ENCODE results near the gene NCAPG. TPM values are rescaled to one million over a fixed set of nuclear protein-coding genes. Genes with fewer than 3 reads are reported as not detected.

NCAPG gene
- total and polyA plus RNA-seq, 2 donors (not counting 1 experiment from before 2014, with no cell fraction given) = 8.0 to 10.1 TPM

- Histone ChIP-seq H3K27ac (ENCODE audit: insufficient read depth, low read length) (no peak overlapping the region), H3K4me1 (ENCODE audit: control insufficient read depth, extremely low read depth, insufficient read depth, low read length) (peaks cover 3% of the 10 kb centered on the region), H3K36me3 (ENCODE audit: control insufficient read depth, insufficient read depth, low read length) (peaks cover 8% of the 10 kb centered on the region), H2AFZ (ENCODE audit: low read length) (no peak overlapping the region), H3K9me3 (ENCODE audit: control insufficient read depth, insufficient read depth, low read depth, low read length) (no peaks in the 10 kb centered on the region), H3K4me2 (ENCODE audit: extremely low read depth, insufficient read depth, low read length) (no peak overlapping the region), H3K4me3 (replicated peaks in 1 of 4; ENCODE audit: control extremely low read depth in 1 of 4, insufficient read depth in 1 of 4, low read depth in 3 of 4, low read length in 4 of 4) (no peak overlapping the region), H3K9ac (ENCODE audit: insufficient read depth, low read length) (no peak overlapping the region), H3K79me2 (ENCODE audit: control insufficient read depth, insufficient read depth, low read length) (peaks cover 64% of the 10 kb centered on the region), H3K27me3 (ENCODE audit: control insufficient read depth, insufficient read depth, low read length) (no peaks in the 10 kb centered on the region), H4K20me1 (ENCODE audit: control insufficient read depth, extremely low read depth, insufficient read depth, low read length) (no peaks in the 10 kb centered on the region)
- DNase-seq (ENCODE audit: low read depth in 2 of 2) = no peak
- TF ChIP-seq CTCF (conservative IDR thresholded peaks at IDR 0.05 in 1 of 2, IDR thresholded peaks at IDR 0.05 in 1 of 2; ENCODE audit: low read depth in 1 of 2, low read length in 2 of 2) (no peak), EZH2 (IDR thresholded peaks at IDR 0.05; ENCODE audit: low read length, missing control alignments) (no peak)
Measured at GRCh38 chr4:17805580-17806155, 5.1 kb upstream of the NCAPG start.

GRCh38 chr4:17807446-17807845, 3.3 kb upstream of the NCAPG start:
- H3K79me2 ChIP-seq (ENCODE audit: control insufficient read depth, insufficient read depth, low read length) = peaks cover 77% of the 10 kb centered on the region
- H3K4me3 ChIP-seq (replicated peaks in 1 of 4; ENCODE audit: control extremely low read depth in 1 of 4, insufficient read depth in 1 of 4, low read depth in 3 of 4, low read length in 4 of 4) = peak overlapping the region; percentile 3 to 85 (median 68)
- no peak overlapping the region for H2AFZ ChIP-seq (ENCODE audit: low read length)
- no peaks in the 10 kb centered on the region for H3K27me3 ChIP-seq (ENCODE audit: control insufficient read depth, insufficient read depth, low read length)
- H3K27ac ChIP-seq (ENCODE audit: insufficient read depth, low read length) = no peak overlapping the region
- peak overlapping the region; percentile 96 for H3K4me2 ChIP-seq (ENCODE audit: extremely low read depth, insufficient read depth, low read length)
- H3K9me3 ChIP-seq (ENCODE audit: control insufficient read depth, insufficient read depth, low read depth, low read length) = no peaks in the 10 kb centered on the region
- H4K20me1 ChIP-seq (ENCODE audit: control insufficient read depth, extremely low read depth, insufficient read depth, low read length) = no peaks in the 10 kb centered on the region
- peaks cover 8% of the 10 kb centered on the region for H3K36me3 ChIP-seq (ENCODE audit: control insufficient read depth, insufficient read depth, low read length)
- no peak overlapping the region for H3K9ac ChIP-seq (ENCODE audit: insufficient read depth, low read length)
- TF ChIP-seq EZH2 (IDR thresholded peaks at IDR 0.05; ENCODE audit: low read length, missing control alignments) (no peak), CTCF (conservative IDR thresholded peaks at IDR 0.05 in 1 of 2, IDR thresholded peaks at IDR 0.05 in 1 of 2; ENCODE audit: low read depth in 1 of 2, low read length in 2 of 2) (no peak)
- peaks cover 3% of the 10 kb centered on the region for H3K4me1 ChIP-seq (ENCODE audit: control insufficient read depth, extremely low read depth, insufficient read depth, low read length)
- DNase-seq (ENCODE audit: low read depth in 2 of 2) = peak in 1 of 2 donors; percentile 19

GRCh38 chr4:17809667-17810066, 1.1 kb upstream of the NCAPG start:
- H3K79me2 ChIP-seq (ENCODE audit: control insufficient read depth, insufficient read depth, low read length) = peaks cover 91% of the 10 kb centered on the region
- H3K36me3 ChIP-seq (ENCODE audit: control insufficient read depth, insufficient read depth, low read length) = no peaks in the 10 kb centered on the region
- peak overlapping the region; percentile 65 to 98 (median 80) for H3K4me3 ChIP-seq (replicated peaks in 1 of 4; ENCODE audit: control extremely low read depth in 1 of 4, insufficient read depth in 1 of 4, low read depth in 3 of 4, low read length in 4 of 4)
- H3K4me2 ChIP-seq (ENCODE audit: extremely low read depth, insufficient read depth, low read length) = peak overlapping the region; percentile 96
- no peak for TF ChIP-seq CTCF (conservative IDR thresholded peaks at IDR 0.05 in 1 of 2, IDR thresholded peaks at IDR 0.05 in 1 of 2; ENCODE audit: low read depth in 1 of 2, low read length in 2 of 2)
- TF ChIP-seq EZH2 (IDR thresholded peaks at IDR 0.05; ENCODE audit: low read length, missing control alignments) = no peak
- H3K9ac ChIP-seq (ENCODE audit: insufficient read depth, low read length) = peak overlapping the region; percentile 90
- no peak for DNase-seq (ENCODE audit: low read depth in 2 of 2)
- no peak overlapping the region for H2AFZ ChIP-seq (ENCODE audit: low read length)
- H3K27me3 ChIP-seq (ENCODE audit: control insufficient read depth, insufficient read depth, low read length) = no peaks in the 10 kb centered on the region
- H3K4me1 ChIP-seq (ENCODE audit: control insufficient read depth, extremely low read depth, insufficient read depth, low read length) = peaks cover 3% of the 10 kb centered on the region
- no peaks in the 10 kb centered on the region for H4K20me1 ChIP-seq (ENCODE audit: control insufficient read depth, extremely low read depth, insufficient read depth, low read length)
- no peaks in the 10 kb centered on the region for H3K9me3 ChIP-seq (ENCODE audit: control insufficient read depth, insufficient read depth, low read depth, low read length)
- H3K27ac ChIP-seq (ENCODE audit: insufficient read depth, low read length) = peak overlapping the region; percentile 89
